H7 (cell line): ENCODE results near the gene ERVMER34-1. TPM values are rescaled to one million over a fixed set of nuclear protein-coding genes. Genes with fewer than 3 reads are reported as not detected.
A peak's percentile ranks its signal among the peaks of the same experiment; 100 is the strongest.

ENCODE experiments used
- DNase-seq: peaks from one replicate; pipeline ENCODE4 v3.0.0; 2012
- H3K27me3 ChIP-seq: 2 replicates; pipeline ENCODE4 v1.6.0; 2011; ENCODE audit warnings: mild to moderate bottlenecking, low read length; ENCODE audit not compliant: control insufficient read depth, insufficient read depth
- H3K36me3 ChIP-seq: replicated peaks from 2 replicates; pipeline ENCODE4 v1.5.1; 2011; ENCODE audit warnings: low read length; ENCODE audit not compliant: control insufficient read depth, insufficient read depth
- H3K4me3 ChIP-seq: 2 replicates; pipeline ENCODE4 v1.5.1; 2011; ENCODE audit warnings: low read depth, mild to moderate bottlenecking, control low read depth, low read length, moderate library complexity; ENCODE audit not compliant: insufficient read depth
- total RNA-seq: library from RNA; depleted of rRNA; stranded (reverse); fragments of >200 nt; shearing (Covaris generic); gene quantifications from 2 replicates; pipeline ENCODE4 v1.2.3, GENCODE V29; 2014

The ERVMER34-1 gene
- total RNA-seq, 1 experiment from 2014 or later = 3.4 TPM

- no peak for DNase-seq
Observed at GRCh38 chr4:52748432-52748831, 2.8 kb downstream of the ERVMER34-1 start.

GRCh38 chr4:52744588-52744987 is 6.6 kb downstream of the ERVMER34-1 start:
- peaks cover 9% of the 10 kb centered on the region for H3K36me3 ChIP-seq
- no peak for DNase-seq
- no peaks in the 10 kb centered on the region for H3K27me3 ChIP-seq
- H3K4me3 ChIP-seq = no peak overlapping the region

More at GRCh38 chr4:52748432-52748831, 2.8 kb downstream of the ERVMER34-1 start:
- Histone ChIP-seq H3K36me3 (peaks cover 9% of the 10 kb centered on the region), H3K4me3 (no peak overlapping the region), H3K27me3 (peaks cover 17% of the 10 kb centered on the region)

- peaks cover 7% of the 10 kb centered on the region for H3K36me3 ChIP-seq
- no peak for DNase-seq
- no peaks in the 10 kb centered on the region for H3K27me3 ChIP-seq
- H3K4me3 ChIP-seq = no peak overlapping the region
Observed at GRCh38 chr4:52743444-52744019, 7.7 kb downstream of the ERVMER34-1 start.

- Histone ChIP-seq H3K36me3 (no peaks in the 10 kb centered on the region), H3K4me3 (no peak overlapping the region), H3K27me3 (no peaks in the 10 kb centered on the region)
- no peak for DNase-seq
Observed at GRCh38 chr4:52729586-52729985, 21.6 kb downstream of the ERVMER34-1 start.

GRCh38 chr4:52728691-52729240 is 22.5 kb downstream of the ERVMER34-1 start:
- Histone ChIP-seq H3K27me3 (no peaks in the 10 kb centered on the region), H3K4me3 (no peak overlapping the region), H3K36me3 (no peaks in the 10 kb centered on the region)
- no peak for DNase-seq

- no peaks in the 10 kb centered on the region for H3K36me3 ChIP-seq
- no peak for DNase-seq
Observed at GRCh38 chr4:52726826-52727580, 24.2 kb downstream of the ERVMER34-1 start.

GRCh38 chr4:52721968-52722815 is 29.0 kb downstream of the ERVMER34-1 start:
- Histone ChIP-seq H3K27me3 (no peaks in the 10 kb centered on the region), H3K36me3 (peaks cover 8% of the 10 kb centered on the region), H3K4me3 (peak overlapping the region; percentile 55)
- peak; percentile 92 for DNase-seq

More at GRCh38 chr4:52726826-52727580, 24.2 kb downstream of the ERVMER34-1 start:
- Histone ChIP-seq H3K27me3 (no peaks in the 10 kb centered on the region), H3K4me3 (no peak overlapping the region)

- no peak for DNase-seq
- Histone ChIP-seq H3K27me3 (no peaks in the 10 kb centered on the region), H3K36me3 (peaks cover 34% of the 10 kb centered on the region), H3K4me3 (no peak overlapping the region)
Observed at GRCh38 chr4:52718123-52718522, 33.1 kb downstream of the ERVMER34-1 start.

GRCh38 chr4:52716364-52717151 is 34.7 kb downstream of the ERVMER34-1 start:
- Histone ChIP-seq H3K36me3 (peaks cover 34% of the 10 kb centered on the region), H3K27me3 (no peaks in the 10 kb centered on the region), H3K4me3 (no peak overlapping the region)
- no peak for DNase-seq

- no peaks in the 10 kb centered on the region for H3K27me3 ChIP-seq
- no peak overlapping the region for H3K4me3 ChIP-seq
- peaks cover 34% of the 10 kb centered on the region for H3K36me3 ChIP-seq
- no peak for DNase-seq
Observed at GRCh38 chr4:52715914-52716313, 35.3 kb downstream of the ERVMER34-1 start.

GRCh38 chr4:52715255-52715897 is 35.8 kb downstream of the ERVMER34-1 start:
- Histone ChIP-seq H3K27me3 (no peaks in the 10 kb centered on the region), H3K4me3 (no peak overlapping the region), H3K36me3 (peaks cover 33% of the 10 kb centered on the region)
- no peak for DNase-seq

- H3K36me3 ChIP-seq = peaks cover 28% of the 10 kb centered on the region
- no peaks in the 10 kb centered on the region for H3K27me3 ChIP-seq
- DNase-seq = no peak
- H3K4me3 ChIP-seq = no peak overlapping the region
Observed at GRCh38 chr4:52714597-52715254, 36.5 kb downstream of the ERVMER34-1 start.

GRCh38 chr4:52713456-52713937 is 37.7 kb downstream of the ERVMER34-1 start:
- Histone ChIP-seq H3K36me3 (peaks cover 26% of the 10 kb centered on the region), H3K4me3 (peak overlapping the region; percentile 89), H3K27me3 (no peaks in the 10 kb centered on the region)
- DNase-seq = no peak
